ENCODE data around the gene NKX2-8. TPM values are rescaled to one million over a fixed set of nuclear protein-coding genes. Genes with fewer than 3 reads are reported as not detected.

The NKX2-8 gene
- total RNA-seq, 2 experiments from 2014 or later = not detected

DNA sequence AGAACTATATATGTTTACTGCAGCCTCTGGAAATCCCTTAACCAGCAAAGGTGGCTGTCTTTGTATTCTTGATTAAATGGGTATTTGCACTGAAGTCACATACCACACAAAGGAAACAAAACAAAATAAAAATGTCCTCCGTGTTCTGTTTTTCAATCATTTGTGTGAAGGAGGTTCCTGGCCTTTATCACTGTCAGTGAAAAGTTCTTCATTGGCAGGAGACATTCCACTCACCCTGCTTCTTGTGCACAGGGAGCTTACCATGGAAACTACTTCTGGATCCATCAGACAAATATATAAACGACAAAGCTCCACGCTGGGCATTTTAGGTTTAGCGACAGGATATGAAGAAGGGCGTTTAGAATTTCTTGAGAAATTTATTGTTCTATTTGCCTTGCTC is 5.7 kb upstream of the NKX2-8 start:
- CTCF ChIA-PET = interaction anchor here (0.8 to 1.2 kb wide), 2 partner anchors 18 to 34 kb away, joined by 3 read pairs; no protein-coding TSS in a partner anchor
- no peak for DNase-seq
- H3K9me3 Mint-ChIP-seq = no peaks in the 10 kb centered on the region
- peaks cover 68% of the 10 kb centered on the region for H3K27me3 Mint-ChIP-seq
- no peak overlapping the region for H3K27ac Mint-ChIP-seq
- H3K4me1 Mint-ChIP-seq = no peaks in the 10 kb centered on the region
- H3K36me3 Mint-ChIP-seq (ENCODE audit: low read depth) = no peaks in the 10 kb centered on the region
- POLR2A ChIA-PET = no interaction called here
- no peak overlapping the region for H3K4me3 Mint-ChIP-seq

DNA sequence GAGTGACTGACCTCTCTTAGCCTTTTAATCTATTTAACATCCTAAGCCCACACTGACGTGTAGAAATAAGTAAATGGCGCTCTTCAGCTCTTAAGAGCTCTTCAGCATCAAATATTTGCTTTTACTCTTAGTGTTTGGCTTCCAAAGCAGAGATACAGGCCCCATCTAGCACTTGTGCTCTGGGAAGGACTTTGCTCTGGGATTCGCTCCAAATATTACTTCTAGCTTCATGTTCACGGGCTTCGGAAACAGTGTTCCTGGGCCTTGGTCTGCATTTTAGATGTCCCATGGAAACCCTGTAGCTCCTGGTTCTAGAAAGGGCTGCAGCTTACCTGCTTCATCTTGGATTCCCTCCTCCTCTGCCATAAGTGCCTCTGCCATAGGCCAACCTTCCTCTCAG is 2.7 kb upstream of the NKX2-8 start:
- no peaks in the 10 kb centered on the region for H3K36me3 Mint-ChIP-seq (ENCODE audit: low read depth)
- ChIA-PET POLR2A (no interaction called here), CTCF (interaction anchor here (0.7 to 1.4 kb wide), 2 partner anchors 27 to 30 kb away, joined by 4 read pairs; no protein-coding TSS in a partner anchor)
- no peak overlapping the region for H3K27ac Mint-ChIP-seq
- no peaks in the 10 kb centered on the region for H3K4me1 Mint-ChIP-seq
- DNase-seq = no peak
- H3K4me3 Mint-ChIP-seq = no peak overlapping the region
- peaks cover 79% of the 10 kb centered on the region for H3K27me3 Mint-ChIP-seq
- H3K9me3 Mint-ChIP-seq = no peaks in the 10 kb centered on the region

DNA sequence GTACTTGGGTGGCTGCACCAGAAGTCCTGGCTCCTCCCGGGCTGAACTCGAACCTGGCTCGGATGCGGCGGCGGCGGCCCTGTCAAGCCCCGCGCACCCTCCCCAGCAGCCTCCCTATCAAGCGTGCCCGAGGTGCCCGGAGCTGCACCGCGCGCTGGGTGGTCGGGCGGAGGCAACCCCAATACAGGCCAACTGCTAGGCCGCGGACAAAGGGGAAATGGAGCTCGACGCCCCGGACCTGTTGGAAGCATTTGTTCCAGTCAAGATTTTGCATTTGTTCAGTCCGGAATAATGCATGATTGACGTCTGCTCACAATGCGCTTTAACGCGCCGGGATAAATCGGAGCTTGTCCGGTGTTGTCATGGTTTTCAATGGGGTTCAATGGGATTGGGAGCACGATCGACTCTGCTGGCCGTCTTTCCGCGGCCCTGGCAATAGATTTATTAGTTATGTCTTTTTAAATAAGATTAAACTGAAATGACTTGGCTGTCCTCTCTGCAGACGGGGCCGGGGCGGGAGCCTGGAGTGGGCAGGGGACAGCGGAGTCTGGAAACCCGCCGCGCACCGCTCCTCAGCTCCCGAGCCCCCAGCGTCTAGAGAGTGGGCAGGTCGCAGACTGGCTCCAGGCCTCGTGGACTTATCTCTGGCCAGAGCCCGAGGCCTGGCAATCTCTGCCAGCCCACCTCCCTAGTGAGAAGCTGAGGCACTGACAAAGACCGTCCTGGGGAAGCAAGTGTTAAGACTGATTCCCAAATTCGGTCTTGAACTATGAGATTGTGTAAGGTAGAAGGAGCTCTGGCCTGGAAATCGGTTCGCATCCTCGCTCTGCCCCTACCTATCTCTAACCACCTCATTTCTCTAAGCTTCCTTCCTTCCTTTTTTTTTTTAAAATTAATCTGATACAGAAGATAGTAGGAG is 1.7 kb upstream of the NKX2-8 start:
- Mint-ChIP-seq H3K4me1 (no peaks in the 10 kb centered on the region), H3K27me3 (peaks cover 81% of the 10 kb centered on the region)
- CTCF ChIA-PET = interaction anchor here (1.4 kb wide), 1 partner anchor 29 kb away, joined by 4 read pairs; no protein-coding TSS in a partner anchor

DNA sequence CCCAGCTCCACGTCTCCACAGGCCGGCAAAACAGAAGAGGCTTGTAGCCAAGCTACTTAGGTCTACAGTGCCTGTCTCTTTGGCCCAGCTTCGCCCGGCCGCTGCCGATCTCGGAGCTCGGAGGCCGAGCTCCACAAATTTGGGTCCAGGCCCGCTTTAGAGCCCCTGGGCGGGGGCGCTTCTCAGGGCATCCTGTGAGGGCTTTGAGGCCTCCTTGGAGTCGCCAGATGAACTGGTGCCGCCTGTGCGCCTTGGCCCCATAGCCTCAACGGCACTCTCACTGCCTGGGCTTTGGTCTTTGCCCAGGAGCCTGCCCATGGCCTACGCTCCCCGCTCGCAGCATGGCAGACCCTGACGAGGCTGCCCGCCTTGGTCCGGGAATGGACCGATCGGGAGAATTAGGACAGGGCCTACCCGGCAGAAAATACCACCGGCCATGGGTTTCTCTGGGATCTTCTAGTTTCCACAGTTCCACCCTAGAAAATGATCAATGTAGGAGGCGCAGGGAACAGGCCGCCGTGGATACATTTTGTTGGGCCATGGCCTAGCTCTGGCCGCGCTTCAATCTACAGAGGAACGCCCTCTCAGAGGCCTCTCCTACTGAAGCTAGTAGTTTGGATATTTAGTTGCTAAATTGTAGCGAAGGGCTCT is 953 bp upstream of the NKX2-8 start:
- peaks cover 80% of the 10 kb centered on the region for H3K27me3 Mint-ChIP-seq
- ChIA-PET CTCF (no interaction called here), POLR2A (no interaction called here)
- no peak for DNase-seq
- H3K27ac Mint-ChIP-seq = no peak overlapping the region
- H3K36me3 Mint-ChIP-seq (ENCODE audit: low read depth) = no peaks in the 10 kb centered on the region
- no peaks in the 10 kb centered on the region for H3K9me3 Mint-ChIP-seq
- no peak overlapping the region for H3K4me3 Mint-ChIP-seq
- H3K4me1 Mint-ChIP-seq = no peaks in the 10 kb centered on the region

More for the DNA sequence above, 1.7 kb upstream of the NKX2-8 start:
- POLR2A ChIA-PET = no interaction called here
- no peak for DNase-seq
- H3K4me3 Mint-ChIP-seq = no peak overlapping the region
- H3K9me3 Mint-ChIP-seq = no peaks in the 10 kb centered on the region
- H3K36me3 Mint-ChIP-seq (ENCODE audit: low read depth) = no peaks in the 10 kb centered on the region
- no peak overlapping the region for H3K27ac Mint-ChIP-seq

DNA sequence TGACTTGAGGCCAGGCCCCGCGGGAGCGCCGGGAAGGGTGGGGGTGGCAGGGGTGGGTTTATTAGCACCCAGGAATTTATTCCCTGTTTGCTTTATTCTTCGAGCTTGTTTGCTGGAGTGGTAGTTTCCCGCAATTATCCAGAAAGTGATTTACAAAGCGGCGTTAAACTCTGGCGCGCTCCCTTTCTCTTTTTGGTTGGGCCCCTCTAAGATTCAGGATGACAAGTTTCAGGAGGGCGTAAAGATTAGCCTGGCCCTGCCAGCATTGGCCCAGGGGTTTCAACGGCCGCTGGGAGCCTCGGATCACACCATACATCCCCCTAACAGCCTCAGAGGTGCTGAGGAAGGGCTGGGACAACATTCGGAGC is 444 bp upstream of the NKX2-8 start:
- POLR2A ChIA-PET = no interaction called here
- CTCF ChIA-PET = no interaction called here
- peaks cover 81% of the 10 kb centered on the region for H3K27me3 Mint-ChIP-seq
- no peaks in the 10 kb centered on the region for H3K4me1 Mint-ChIP-seq
- H3K36me3 Mint-ChIP-seq (ENCODE audit: low read depth) = no peaks in the 10 kb centered on the region
- DNase-seq = no peak
- H3K9me3 Mint-ChIP-seq = no peaks in the 10 kb centered on the region
- no peak overlapping the region for H3K27ac Mint-ChIP-seq
- no peak overlapping the region for H3K4me3 Mint-ChIP-seq

DNA sequence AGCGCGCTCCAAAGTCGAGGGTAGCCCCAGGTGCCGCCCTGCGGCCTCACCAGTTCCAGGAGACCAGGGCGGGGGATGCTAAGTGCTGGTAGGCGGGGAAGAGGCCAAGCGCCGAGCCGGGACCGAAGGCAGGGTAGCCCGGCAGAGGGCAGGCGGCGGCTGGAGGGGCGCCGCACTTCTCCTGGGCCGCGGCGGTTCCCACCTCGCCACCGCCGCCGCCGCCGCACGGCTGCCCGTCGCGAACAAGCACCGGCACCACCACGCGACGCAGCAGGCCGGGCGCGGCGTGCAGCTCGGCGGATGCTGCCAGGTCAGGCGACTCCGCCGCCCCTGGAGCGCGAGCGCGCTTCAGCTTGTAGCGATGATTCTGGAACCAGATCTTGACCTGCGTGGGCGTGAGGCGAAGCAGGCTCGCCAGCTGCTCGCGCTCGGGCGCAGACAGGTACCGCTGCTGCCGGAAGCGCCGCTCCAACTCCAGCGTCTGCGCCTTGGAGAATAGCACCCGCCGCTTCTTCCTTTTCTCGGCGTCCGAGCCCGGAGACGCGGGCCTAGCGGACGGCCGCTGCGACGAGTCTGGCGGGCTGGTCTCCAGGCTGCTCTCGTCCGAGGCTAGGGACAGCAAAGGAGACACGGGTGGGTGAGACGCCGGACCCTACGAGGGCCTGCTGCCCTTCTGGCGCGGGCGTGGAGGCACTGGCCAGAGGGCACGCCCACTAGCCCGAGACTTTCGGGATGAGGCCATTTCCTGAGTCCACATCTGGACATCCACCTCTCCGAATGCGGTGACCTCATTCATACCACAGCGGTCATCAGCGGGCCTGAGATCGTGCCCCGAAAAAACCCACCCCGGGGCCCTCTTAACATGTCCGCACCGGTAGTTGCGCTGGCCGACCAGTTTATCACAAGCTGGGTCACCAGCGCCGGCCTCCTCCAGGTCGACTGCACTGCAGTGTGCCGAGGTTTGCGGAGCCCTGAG is 1.3 kb downstream of the NKX2-8 start:
- no peaks in the 10 kb centered on the region for H3K9me3 Mint-ChIP-seq
- ChIA-PET POLR2A (no interaction called here), CTCF (no interaction called here)
- H3K4me1 Mint-ChIP-seq = no peaks in the 10 kb centered on the region
- peak overlapping the region; percentile 24 for H3K4me3 Mint-ChIP-seq
- H3K36me3 Mint-ChIP-seq (ENCODE audit: low read depth) = no peaks in the 10 kb centered on the region
- DNase-seq = no peak
- H3K27ac Mint-ChIP-seq = no peak overlapping the region
- H3K27me3 Mint-ChIP-seq = peaks cover 69% of the 10 kb centered on the region

DNA sequence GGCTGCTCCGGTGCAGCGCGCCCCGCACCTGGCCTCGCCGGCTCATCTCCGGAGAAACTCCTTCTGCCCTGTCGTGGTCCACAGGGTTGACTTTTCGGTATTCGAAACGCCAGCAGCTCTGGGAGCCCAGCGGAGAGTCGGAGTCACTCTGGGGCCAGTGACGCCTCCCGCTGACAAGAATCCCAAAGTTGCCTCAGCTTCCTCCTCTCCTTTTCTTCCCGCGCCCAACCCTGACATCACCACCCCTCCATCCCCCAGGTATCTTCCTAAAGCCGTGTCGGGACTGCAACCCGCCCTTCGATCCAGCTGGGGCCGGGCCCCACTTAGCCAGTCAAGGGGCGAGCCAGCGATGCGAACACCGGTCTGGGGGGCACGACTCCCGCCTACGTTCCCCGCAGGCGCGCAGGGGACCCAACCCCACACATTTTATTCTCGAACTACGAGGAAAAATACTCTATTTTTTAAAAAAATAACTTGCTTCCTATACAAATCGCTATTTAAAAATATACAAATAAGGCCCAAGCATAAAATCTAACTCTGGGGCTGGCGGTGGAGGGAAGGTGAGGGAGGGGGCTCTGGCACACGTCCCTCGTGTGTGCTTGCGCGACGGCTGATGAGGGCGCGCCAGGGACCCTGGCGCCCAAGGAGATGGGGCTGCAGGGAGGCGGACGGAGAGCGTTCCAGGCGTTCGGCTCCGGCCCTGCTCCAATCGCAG is 2.1 kb downstream of the NKX2-8 start:
- CTCF ChIA-PET = no interaction called here
- Mint-ChIP-seq H3K27ac (no peak overlapping the region), H3K36me3 (ENCODE audit: low read depth) (no peaks in the 10 kb centered on the region), H3K4me3 (no peak overlapping the region), H3K4me1 (no peaks in the 10 kb centered on the region), H3K9me3 (no peaks in the 10 kb centered on the region), H3K27me3 (peaks cover 64% of the 10 kb centered on the region)
- POLR2A ChIA-PET = no interaction called here
- DNase-seq = no peak

DNA sequence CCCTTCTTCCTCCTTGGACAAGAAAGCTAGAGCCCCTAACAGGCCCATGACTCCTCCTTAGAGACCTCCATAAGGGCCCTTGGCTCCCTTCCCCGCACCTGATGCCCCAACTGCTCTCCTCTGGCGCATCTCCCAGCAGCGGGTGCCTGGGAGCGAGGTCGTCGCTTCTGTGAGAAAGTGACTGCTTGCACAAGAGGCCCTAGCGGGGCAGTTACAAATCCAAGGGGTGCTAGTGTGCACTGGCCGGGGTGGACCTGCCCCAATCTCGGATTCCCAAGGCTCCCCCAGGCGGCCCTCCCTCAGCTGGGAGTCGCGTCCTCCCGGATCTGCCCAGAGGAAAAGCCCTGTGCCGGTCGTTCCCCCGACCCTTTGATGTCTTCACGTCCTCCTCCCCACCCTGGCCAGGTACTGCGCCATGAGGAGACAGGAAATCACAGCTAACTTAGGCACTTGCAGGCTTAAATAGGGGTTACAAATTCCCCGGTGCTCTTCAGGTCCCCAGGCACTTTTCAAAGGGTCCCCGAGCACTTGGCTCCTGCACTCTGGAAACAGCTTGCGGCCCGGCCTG is 2.8 kb downstream of the NKX2-8 start:
- ChIA-PET POLR2A (no interaction called here), CTCF (no interaction called here)
- no peak overlapping the region for H3K4me3 Mint-ChIP-seq
- H3K36me3 Mint-ChIP-seq (ENCODE audit: low read depth) = no peaks in the 10 kb centered on the region
- H3K4me1 Mint-ChIP-seq = no peaks in the 10 kb centered on the region
- no peak overlapping the region for H3K27ac Mint-ChIP-seq
- no peak for DNase-seq
- peaks cover 57% of the 10 kb centered on the region for H3K27me3 Mint-ChIP-seq
- no peaks in the 10 kb centered on the region for H3K9me3 Mint-ChIP-seq

DNA sequence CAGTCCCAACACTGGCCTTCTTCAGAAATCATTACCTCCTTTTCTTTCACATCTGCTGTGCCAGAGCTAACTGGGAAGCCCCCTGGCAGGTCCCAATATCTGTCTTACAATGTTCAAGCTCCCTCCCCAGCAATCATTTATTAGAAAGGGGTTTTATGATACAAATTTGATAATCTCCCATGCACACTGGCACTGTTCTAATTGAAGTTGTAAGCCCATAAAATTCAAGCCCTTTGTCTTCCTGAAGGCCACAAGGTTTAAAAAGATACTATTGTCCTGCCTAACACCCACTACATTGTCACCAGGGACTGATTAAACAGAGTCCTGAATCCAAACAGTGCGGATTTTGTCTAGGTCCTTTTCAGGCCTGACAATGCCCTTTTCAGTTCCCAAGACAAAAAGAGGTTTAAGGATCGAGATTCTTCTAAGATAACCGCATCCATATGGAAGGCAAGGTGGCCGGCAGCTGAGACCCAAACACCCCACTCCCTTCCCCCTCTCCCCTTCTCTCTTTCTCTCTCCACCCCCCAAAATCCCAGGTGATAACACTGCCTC is 3.3 kb downstream of the NKX2-8 start:
- no peaks in the 10 kb centered on the region for H3K9me3 Mint-ChIP-seq
- H3K4me1 Mint-ChIP-seq = no peaks in the 10 kb centered on the region
- peaks cover 51% of the 10 kb centered on the region for H3K27me3 Mint-ChIP-seq
- ChIA-PET CTCF (no interaction called here), POLR2A (no interaction called here)
- no peak overlapping the region for H3K27ac Mint-ChIP-seq
- no peak for DNase-seq
- H3K36me3 Mint-ChIP-seq (ENCODE audit: low read depth) = no peaks in the 10 kb centered on the region
- H3K4me3 Mint-ChIP-seq = no peak overlapping the region

DNA sequence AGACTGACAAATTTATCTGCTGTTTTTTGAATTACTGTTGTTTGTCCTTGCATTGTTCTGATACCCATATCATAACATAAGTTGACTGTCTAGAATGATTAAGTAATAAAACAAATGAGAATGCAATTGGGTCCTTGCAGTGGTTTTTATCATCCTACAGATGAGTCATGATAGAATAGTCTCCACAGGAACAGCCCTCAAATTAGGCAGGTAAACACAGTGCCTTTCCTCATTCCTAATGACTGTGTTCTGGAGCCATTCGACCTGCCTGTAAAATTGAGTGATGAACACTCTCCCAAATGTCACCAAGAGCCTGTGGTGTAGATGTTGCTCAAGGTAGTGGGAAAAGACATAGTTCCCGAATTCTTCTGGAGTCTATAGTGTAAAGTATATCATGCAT is 12.3 kb downstream of the NKX2-8 start:
- no peaks in the 10 kb centered on the region for H3K9me3 Mint-ChIP-seq
- no peak overlapping the region for H3K4me3 Mint-ChIP-seq
- DNase-seq = no peak
- no peaks in the 10 kb centered on the region for H3K36me3 Mint-ChIP-seq (ENCODE audit: low read depth)
- H3K4me1 Mint-ChIP-seq = no peaks in the 10 kb centered on the region
- H3K27me3 Mint-ChIP-seq = peaks cover 9% of the 10 kb centered on the region
- POLR2A ChIA-PET = no interaction called here
- H3K27ac Mint-ChIP-seq = no peak overlapping the region
- CTCF ChIA-PET = no interaction called here

DNA sequence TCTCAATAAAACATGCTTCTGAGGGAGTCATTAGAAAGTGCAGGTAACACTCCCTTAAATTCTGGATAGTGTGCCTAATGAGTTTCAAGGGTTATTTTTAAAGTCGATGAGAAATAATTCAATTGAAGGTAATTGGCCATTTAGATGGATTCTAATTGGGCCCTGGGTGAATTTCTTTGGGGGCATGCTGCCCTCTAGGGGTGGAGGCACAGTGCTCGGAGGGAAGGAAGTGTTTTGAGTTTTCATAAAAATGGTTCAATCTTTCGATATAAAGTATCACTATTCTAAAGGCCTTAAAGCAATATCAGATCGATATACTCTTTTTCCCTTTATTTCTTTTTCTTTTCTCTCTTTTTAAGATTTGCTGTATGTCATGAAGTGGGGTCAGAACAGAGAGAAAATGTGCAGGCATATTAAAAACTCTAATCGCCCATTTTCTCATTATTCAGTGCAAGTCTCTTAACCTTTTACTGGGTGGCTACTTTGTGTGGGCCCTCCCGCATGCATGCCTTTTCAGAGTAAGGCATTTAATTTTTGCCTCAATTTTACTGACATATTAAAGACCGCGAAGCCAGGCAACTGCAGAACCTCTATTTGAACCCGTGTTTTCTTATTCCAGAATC is 25.5 kb downstream of the NKX2-8 start:
- POLR2A ChIA-PET = no interaction called here
- H3K4me1 Mint-ChIP-seq = no peaks in the 10 kb centered on the region
- H3K27ac Mint-ChIP-seq = no peak overlapping the region
- DNase-seq = peak; percentile 20
- peaks cover 10% of the 10 kb centered on the region for H3K27me3 Mint-ChIP-seq
- no peaks in the 10 kb centered on the region for H3K9me3 Mint-ChIP-seq
- no peaks in the 10 kb centered on the region for H3K36me3 Mint-ChIP-seq (ENCODE audit: low read depth)
- H3K4me3 Mint-ChIP-seq = no peak overlapping the region
- CTCF ChIA-PET = no interaction called here

Data from activated CD4-positive, alpha-beta memory T cell treated with anti-CD3 and anti-CD28 coated beads, Interleukin-2, amount 10 ng/mL, durations not matched to agents 7 days and 5 days (primary cell).